ENCODE results near the gene SEMA3C. TPM values are rescaled to one million over a fixed set of nuclear protein-coding genes. Genes with fewer than 3 reads are reported as not detected.
A peak's percentile ranks its signal among the peaks of the same experiment; 100 is the strongest.

The SEMA3C gene
- total RNA-seq, 2 donors from 2014 or later, result 0.09 to 0.15 TPM

DNA sequence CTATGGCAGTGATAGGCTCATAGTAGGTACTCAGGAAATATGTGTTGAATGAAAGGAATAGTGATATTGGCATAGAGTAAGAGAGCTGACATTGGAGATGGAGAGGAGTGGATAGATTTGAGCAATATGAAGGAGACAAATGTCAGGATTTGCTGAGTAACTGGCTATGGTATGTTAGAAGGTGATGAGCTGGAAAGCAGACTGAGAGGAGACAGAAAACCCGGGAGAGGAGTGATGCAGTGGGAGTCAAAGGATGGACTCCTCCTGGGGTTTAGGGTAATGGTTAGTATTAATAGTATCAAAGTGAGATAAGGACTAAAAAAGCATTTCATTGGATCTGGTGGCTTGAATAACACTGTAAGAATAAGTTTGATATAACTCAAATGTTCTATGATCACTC is 215.6 kb downstream of the SEMA3C start:
- DNase-seq, result no peak
- Mint-ChIP-seq H3K9me3 (no peaks in the 10 kb centered on the region), H3K27me3 (ENCODE audit: insufficient read depth) (peaks cover 15% of the 10 kb centered on the region), H3K4me1 (peaks cover 16% of the 10 kb centered on the region), H3K4me3 (no peak overlapping the region), H3K27ac (no peak overlapping the region), H3K36me3 (ENCODE audit: low read depth) (no peaks in the 10 kb centered on the region)
- 91 to 94% methylated on average over 1 of the region's 1 CpG for WGBS, 2 experiments (ENCODE audit: insufficient coverage in 1 of 2, insufficient read length in 1 of 2)
- Histone ChIP-seq H3K27ac (ENCODE audit: low read depth, low read length) (no peak overlapping the region), H3K36me3 (ENCODE audit: control insufficient read depth, insufficient read depth, low read length) (no peaks in the 10 kb centered on the region), H3K27me3 (ENCODE audit: control insufficient read depth, insufficient read depth, low read length, poor library complexity, severe bottlenecking) (no peaks in the 10 kb centered on the region), H3K9ac (ENCODE audit: extremely low read depth, low read length, poor library complexity, severe bottlenecking) (no peak overlapping the region), H3K4me3 (ENCODE audit: low read length) (no peak overlapping the region), H3K9me3 (ENCODE audit: control insufficient read depth, low read length) (no peaks in the 10 kb centered on the region), H3K4me1 (ENCODE audit: control insufficient read depth, insufficient read depth, low read length) (no peaks in the 10 kb centered on the region)
- TF ChIP-seq, protein P1, sequence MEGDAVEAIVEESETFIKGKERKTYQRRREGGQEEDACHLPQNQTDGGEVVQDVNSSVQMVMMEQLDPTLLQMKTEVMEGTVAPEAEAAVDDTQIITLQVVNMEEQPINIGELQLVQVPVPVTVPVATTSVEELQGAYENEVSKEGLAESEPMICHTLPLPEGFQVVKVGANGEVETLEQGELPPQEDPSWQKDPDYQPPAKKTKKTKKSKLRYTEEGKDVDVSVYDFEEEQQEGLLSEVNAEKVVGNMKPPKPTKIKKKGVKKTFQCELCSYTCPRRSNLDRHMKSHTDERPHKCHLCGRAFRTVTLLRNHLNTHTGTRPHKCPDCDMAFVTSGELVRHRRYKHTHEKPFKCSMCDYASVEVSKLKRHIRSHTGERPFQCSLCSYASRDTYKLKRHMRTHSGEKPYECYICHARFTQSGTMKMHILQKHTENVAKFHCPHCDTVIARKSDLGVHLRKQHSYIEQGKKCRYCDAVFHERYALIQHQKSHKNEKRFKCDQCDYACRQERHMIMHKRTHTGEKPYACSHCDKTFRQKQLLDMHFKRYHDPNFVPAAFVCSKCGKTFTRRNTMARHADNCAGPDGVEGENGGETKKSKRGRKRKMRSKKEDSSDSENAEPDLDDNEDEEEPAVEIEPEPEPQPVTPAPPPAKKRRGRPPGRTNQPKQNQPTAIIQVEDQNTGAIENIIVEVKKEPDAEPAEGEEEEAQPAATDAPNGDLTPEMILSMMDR (conservative IDR thresholded peaks at IDR 0.05), result no peak

- WGBS, 2 experiments (ENCODE audit: insufficient coverage in 1 of 2, insufficient read length in 1 of 2), result 92% methylated on average over 3 to 4 of the region's 4 CpGs
- Histone ChIP-seq H3K9me3 (ENCODE audit: control insufficient read depth, low read length) (peaks cover 6% of the 10 kb centered on the region), H3K4me1 (ENCODE audit: control insufficient read depth, insufficient read depth, low read length) (no peaks in the 10 kb centered on the region), H3K4me3 (ENCODE audit: low read length) (no peak overlapping the region), H3K27me3 (ENCODE audit: control insufficient read depth, insufficient read depth, low read length, poor library complexity, severe bottlenecking) (no peaks in the 10 kb centered on the region), H3K27ac (ENCODE audit: low read depth, low read length) (no peak overlapping the region), H3K9ac (ENCODE audit: extremely low read depth, low read length, poor library complexity, severe bottlenecking) (no peak overlapping the region), H3K36me3 (ENCODE audit: control insufficient read depth, insufficient read depth, low read length) (no peaks in the 10 kb centered on the region)
- Mint-ChIP-seq H3K36me3 (ENCODE audit: low read depth) (no peaks in the 10 kb centered on the region), H3K27me3 (ENCODE audit: insufficient read depth) (peaks cover 17% of the 10 kb centered on the region), H3K4me3 (no peak overlapping the region), H3K27ac (no peak overlapping the region), H3K9me3 (peaks cover 2% of the 10 kb centered on the region), H3K4me1 (no peaks in the 10 kb centered on the region)
- TF ChIP-seq, protein P1 (conservative IDR thresholded peaks at IDR 0.05), result no peak
- DNase-seq, result no peak
These were observed 219.1 kb downstream of the SEMA3C start for GRCh38 chr7:80699721-80700256.

- DNase-seq, result no peak
- Histone ChIP-seq H3K4me1 (ENCODE audit: control insufficient read depth, insufficient read depth, low read length) (no peaks in the 10 kb centered on the region), H3K4me3 (ENCODE audit: low read length) (no peak overlapping the region), H3K27ac (ENCODE audit: low read depth, low read length) (no peak overlapping the region), H3K9me3 (ENCODE audit: control insufficient read depth, low read length) (peaks cover 8% of the 10 kb centered on the region), H3K9ac (ENCODE audit: extremely low read depth, low read length, poor library complexity, severe bottlenecking) (no peak overlapping the region), H3K27me3 (ENCODE audit: control insufficient read depth, insufficient read depth, low read length, poor library complexity, severe bottlenecking) (no peaks in the 10 kb centered on the region), H3K36me3 (ENCODE audit: control insufficient read depth, insufficient read depth, low read length) (no peaks in the 10 kb centered on the region)
- Mint-ChIP-seq H3K4me1 (no peaks in the 10 kb centered on the region), H3K36me3 (ENCODE audit: low read depth) (no peaks in the 10 kb centered on the region), H3K4me3 (no peak overlapping the region), H3K9me3 (peaks cover 6% of the 10 kb centered on the region), H3K27ac (no peak overlapping the region), H3K27me3 (ENCODE audit: insufficient read depth) (peaks cover 17% of the 10 kb centered on the region)
- 23 to 28% methylated on average over 3 to 5 of the region's 5 CpGs for WGBS, 2 experiments (ENCODE audit: insufficient coverage in 1 of 2, insufficient read length in 1 of 2)
- TF ChIP-seq, protein P1 (conservative IDR thresholded peaks at IDR 0.05), result peak; percentile 86
These were observed 219.7 kb downstream of the SEMA3C start for GRCh38 chr7:80699045-80699638.
